Ishikawa (cell line): ENCODE results near the gene ARID4B.
A peak's percentile ranks its signal among the peaks of the same experiment; 100 is the strongest.

Source experiments
- CEBPB ChIP-seq: IDR thresholded peaks from 2 replicates; pipeline ENCODE4 v1.6.1; 2012
- CREB1 ChIP-seq: IDR thresholded peaks from 2 replicates; pipeline ENCODE4 v1.6.1; 2012; ENCODE audit warnings: low read depth
- EGR1 ChIP-seq: IDR thresholded peaks from 2 replicates; pipeline ENCODE4 v1.6.1; 2012
- EP300 ChIP-seq: IDR thresholded peaks from 2 replicates; pipeline ENCODE4 v1.6.1; 2012; ENCODE audit warnings: borderline replicate concordance
- FOXM1 ChIP-seq: IDR thresholded peaks from 2 replicates; pipeline ENCODE4 v1.6.1; 2012; ENCODE audit warnings: low read depth, borderline replicate concordance
- MAX ChIP-seq: IDR thresholded peaks from 2 replicates; pipeline ENCODE4 v1.6.1; 2012
- NFIC ChIP-seq: IDR thresholded peaks from 2 replicates; pipeline ENCODE4 v1.6.1; 2012
- RAD21 ChIP-seq: IDR thresholded peaks from 2 replicates; pipeline ENCODE4 v1.6.1; 2012; ENCODE audit warnings: low read depth
- TAF1 ChIP-seq: IDR thresholded peaks from 2 replicates; pipeline ENCODE4 v1.6.1; 2012; ENCODE audit warnings: low read depth, mild to moderate bottlenecking
- TCF12 ChIP-seq: IDR thresholded peaks from 2 replicates; pipeline ENCODE4 v1.6.1; 2012; ENCODE audit warnings: low read depth
- TEAD4 ChIP-seq: IDR thresholded peaks from 2 replicates; pipeline ENCODE4 v1.6.1; 2012
- USF1 ChIP-seq: IDR thresholded peaks from 2 replicates; pipeline ENCODE4 v1.6.1; 2012
- YY1 ChIP-seq: IDR thresholded peaks from 2 replicates; pipeline ENCODE4 v1.6.1; 2012; ENCODE audit warnings: low read depth
- ZBTB7A ChIP-seq: IDR thresholded peaks from 2 replicates; pipeline ENCODE4 v1.6.1; 2012; ENCODE audit warnings: low read depth
- TF ChIP-seq, protein P1 (sequence below): IDR thresholded peaks from 2 replicates; pipeline ENCODE4 v1.6.1; 2012; ENCODE audit warnings: low read depth, mild to moderate bottlenecking

Gene ARID4B

DNA sequence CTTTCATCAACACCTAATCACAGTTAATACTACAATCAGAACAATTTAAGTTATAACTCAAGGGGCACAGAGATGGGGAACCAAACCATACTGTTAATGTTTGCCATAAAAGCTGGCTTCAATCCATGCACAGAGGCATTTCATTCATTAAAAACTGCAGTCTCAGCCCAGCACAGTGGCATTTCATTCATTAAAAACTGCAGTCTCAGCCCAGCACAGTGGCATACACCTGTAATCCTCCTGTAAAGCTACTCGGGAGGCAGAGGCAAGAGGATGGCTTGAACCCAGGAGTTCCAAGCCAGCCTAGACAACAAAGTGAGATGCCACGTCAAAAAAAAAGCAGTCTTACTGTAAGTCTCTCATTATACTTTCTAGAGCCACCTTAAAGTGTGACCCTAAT is 29.2 kb downstream of the ARID4B start:
- TF ChIP-seq, protein P1, sequence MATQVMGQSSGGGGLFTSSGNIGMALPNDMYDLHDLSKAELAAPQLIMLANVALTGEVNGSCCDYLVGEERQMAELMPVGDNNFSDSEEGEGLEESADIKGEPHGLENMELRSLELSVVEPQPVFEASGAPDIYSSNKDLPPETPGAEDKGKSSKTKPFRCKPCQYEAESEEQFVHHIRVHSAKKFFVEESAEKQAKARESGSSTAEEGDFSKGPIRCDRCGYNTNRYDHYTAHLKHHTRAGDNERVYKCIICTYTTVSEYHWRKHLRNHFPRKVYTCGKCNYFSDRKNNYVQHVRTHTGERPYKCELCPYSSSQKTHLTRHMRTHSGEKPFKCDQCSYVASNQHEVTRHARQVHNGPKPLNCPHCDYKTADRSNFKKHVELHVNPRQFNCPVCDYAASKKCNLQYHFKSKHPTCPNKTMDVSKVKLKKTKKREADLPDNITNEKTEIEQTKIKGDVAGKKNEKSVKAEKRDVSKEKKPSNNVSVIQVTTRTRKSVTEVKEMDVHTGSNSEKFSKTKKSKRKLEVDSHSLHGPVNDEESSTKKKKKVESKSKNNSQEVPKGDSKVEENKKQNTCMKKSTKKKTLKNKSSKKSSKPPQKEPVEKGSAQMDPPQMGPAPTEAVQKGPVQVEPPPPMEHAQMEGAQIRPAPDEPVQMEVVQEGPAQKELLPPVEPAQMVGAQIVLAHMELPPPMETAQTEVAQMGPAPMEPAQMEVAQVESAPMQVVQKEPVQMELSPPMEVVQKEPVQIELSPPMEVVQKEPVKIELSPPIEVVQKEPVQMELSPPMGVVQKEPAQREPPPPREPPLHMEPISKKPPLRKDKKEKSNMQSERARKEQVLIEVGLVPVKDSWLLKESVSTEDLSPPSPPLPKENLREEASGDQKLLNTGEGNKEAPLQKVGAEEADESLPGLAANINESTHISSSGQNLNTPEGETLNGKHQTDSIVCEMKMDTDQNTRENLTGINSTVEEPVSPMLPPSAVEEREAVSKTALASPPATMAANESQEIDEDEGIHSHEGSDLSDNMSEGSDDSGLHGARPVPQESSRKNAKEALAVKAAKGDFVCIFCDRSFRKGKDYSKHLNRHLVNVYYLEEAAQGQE: no peak
- TF ChIP-seq CEBPB (no peak), TEAD4 (no peak), RAD21 (no peak), NFIC (no peak), TAF1 (no peak), TCF12 (no peak), ZBTB7A (no peak), FOXM1 (no peak), MAX (no peak), YY1 (no peak), USF1 (no peak), EP300 (no peak)

DNA sequence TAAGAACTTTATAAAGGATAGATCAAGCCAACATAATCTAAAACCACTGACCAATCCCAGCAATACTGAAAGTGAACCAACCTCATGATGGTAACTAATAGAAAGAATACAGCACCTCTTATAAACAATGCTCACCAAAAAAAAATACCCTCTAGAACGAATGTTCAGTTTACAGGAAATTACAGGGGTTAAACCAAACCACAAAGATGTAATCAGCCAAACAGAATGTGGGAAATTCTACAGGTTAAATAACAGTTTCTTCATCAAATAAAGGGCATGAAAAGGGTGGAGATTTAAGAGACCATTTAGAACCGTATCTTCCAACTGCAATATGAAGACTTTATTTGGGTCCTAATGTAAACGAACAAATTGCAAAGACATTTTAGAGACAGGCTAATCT is 30.4 kb downstream of the ARID4B start:
- no peak for TF ChIP-seq RAD21
- no peak for TF ChIP-seq CREB1
- TF ChIP-seq TCF12: no peak
- TF ChIP-seq TEAD4: no peak
- no peak for TF ChIP-seq USF1
- TF ChIP-seq FOXM1: no peak
- no peak for TF ChIP-seq TAF1
- no peak for TF ChIP-seq CEBPB
- no peak for TF ChIP-seq YY1
- TF ChIP-seq MAX: no peak
- no peak for TF ChIP-seq EP300
- TF ChIP-seq NFIC: no peak
- TF ChIP-seq, protein P1: no peak
- no peak for TF ChIP-seq EGR1

DNA sequence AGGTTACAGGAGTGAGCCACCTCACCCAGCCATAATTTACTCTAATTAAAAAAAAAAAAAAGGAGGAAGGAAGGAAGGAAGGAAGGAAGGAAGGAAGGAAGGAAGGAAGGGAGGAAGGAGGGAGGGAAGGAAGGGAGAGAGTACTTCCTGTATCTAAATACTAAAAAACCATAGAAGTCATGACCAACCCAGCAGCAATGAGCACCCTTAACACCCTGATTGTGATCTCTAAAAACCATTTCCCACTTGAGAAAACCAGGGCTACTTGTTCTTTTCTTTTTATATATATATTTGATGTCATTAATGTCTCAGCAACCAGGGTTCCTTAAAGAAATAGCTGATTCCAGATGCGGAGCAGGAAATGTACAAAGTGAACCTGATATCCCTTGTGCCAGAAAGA is 31.2 kb downstream of the ARID4B start:
- TF ChIP-seq TEAD4: no peak
- no peak for TF ChIP-seq NFIC
- TF ChIP-seq ZBTB7A: no peak
- TF ChIP-seq EGR1: no peak
- no peak for TF ChIP-seq YY1
- TF ChIP-seq FOXM1: no peak
- TF ChIP-seq, protein P1: no peak
- TF ChIP-seq MAX: no peak
- TF ChIP-seq TAF1: no peak
- no peak for TF ChIP-seq CEBPB
- TF ChIP-seq CREB1: no peak
- TF ChIP-seq TCF12: no peak
- no peak for TF ChIP-seq RAD21
- TF ChIP-seq USF1: no peak
- TF ChIP-seq EP300: no peak

DNA sequence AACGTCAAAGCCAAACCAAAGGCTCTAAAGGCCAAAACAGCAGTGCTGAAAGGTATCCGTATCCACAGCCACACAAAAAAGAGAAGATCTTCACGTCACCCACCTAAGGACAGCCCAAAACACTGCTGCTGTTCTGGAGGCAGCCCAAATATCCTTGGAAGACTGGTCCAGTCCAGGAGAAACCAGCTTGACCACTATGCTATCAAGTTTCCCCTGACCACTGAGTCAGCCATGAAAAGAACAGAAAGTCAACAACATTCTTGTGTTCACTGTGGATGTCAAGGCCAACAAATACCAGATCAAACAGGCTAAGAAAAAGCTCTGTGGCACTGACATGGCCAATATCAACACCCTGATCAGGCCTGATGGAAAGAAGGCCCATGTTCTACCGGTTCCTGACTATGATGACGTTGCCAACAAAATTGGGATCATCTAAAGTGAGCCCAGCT is 32.1 kb downstream of the ARID4B start:
- TF ChIP-seq NFIC (peak; percentile 84), TCF12 (peak; percentile 70), EGR1 (no peak), CREB1 (no peak), TEAD4 (peak; percentile 83), USF1 (no peak), EP300 (peak; percentile 67; the same call in 1 of the 2 replicates), ZBTB7A (no peak), TAF1 (no peak), RAD21 (0 out of 2 replicates have a peak, but pooled peaks have one; percentile 23), FOXM1 (no peak), YY1 (peak; percentile 75), CEBPB (no peak), MAX (peak; percentile 56; the same call in 1 of the 2 replicates)
- TF ChIP-seq, protein P1: no peak
